ENCODE results near the gene GSG1.

Gene GSG1

DNA sequence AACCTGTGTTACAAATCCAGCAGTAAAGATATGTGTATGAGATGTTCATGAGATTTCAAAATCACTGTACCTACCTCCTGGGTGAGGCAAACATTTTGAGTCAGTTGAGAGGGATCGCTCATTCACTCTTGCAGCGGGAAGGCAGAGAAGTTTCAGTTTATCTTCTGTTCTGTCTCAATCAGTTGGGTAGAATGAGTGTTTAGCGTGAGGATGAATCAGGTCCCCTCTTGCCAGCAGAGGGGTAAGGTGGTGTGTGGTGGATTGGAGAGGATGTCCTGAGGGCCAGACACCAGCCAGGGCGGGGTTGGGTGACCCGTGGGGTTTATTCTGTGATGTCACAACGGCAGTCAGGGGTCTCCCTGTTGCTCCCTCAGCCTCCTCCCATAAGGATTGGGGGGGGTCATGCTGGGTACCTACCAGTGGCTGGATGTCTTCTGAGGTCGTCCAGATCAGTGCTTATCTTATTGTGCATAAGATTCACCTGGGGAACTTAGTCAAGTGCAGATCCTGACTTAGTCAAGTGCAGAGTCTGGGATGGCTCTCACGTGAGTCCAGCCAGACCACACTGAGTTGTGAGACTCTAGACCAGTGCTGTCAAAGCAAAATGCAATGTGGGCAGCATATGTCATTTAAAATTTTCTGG is at the start of gene GSG1:
Gene GSG1, minus strand, starts transcription at position 277 of the 643 bp plus-strand sequence. Its CDS starts 155 bp downstream, at position 122.
- Histone ChIP-seq H3K4me3 (ENCODE audit: low read length) (peak within 1 kb of the TSS; percentile 73), H3K27me3 (replicated peaks; ENCODE audit: control insufficient read depth, insufficient read depth, low read length) (no peaks in the 10 kb centered on the region), H3K9ac (ENCODE audit: low read length) (peak within 1 kb of the TSS; percentile 86), H3K9me3 (ENCODE audit: control insufficient read depth, low read length) (peaks cover 4% of the 10 kb centered on the region), H3K36me3 (ENCODE audit: control insufficient read depth, insufficient read depth, low read length, severe bottlenecking) (no peaks in the 10 kb centered on the region), H3K4me1 (ENCODE audit: control insufficient read depth, insufficient read depth, low read length) (peaks cover 48% of the 10 kb centered on the region)
- no peak for DNase-seq (ENCODE audit: low read depth)

DNA sequence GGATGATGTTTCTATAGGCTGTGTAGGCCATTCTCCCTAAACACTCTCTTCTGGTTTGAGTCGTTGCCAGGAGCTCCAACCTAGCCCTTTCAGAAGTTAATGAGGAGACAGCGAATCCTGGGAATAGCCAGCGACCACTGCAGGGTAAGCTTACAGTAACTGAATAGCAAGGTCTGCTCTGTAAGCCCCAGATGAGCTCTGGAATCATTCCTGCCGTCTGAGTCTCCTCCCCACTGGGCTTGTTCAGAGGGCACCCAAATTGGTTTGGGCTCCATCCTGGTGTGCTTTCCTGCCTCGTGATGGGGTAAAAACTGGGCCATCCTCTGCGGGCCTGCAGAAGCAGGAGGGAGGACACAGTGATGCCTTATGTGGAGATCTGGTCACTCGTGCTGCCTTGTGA is 49.7 kb upstream of the GSG1 start:
- Histone ChIP-seq H3K36me3 (ENCODE audit: control insufficient read depth, insufficient read depth, low read length, severe bottlenecking) (no peaks in the 10 kb centered on the region), H3K4me1 (ENCODE audit: control insufficient read depth, insufficient read depth, low read length) (peaks cover 58% of the 10 kb centered on the region), H3K27me3 (replicated peaks; ENCODE audit: control insufficient read depth, insufficient read depth, low read length) (no peaks in the 10 kb centered on the region), H3K9ac (ENCODE audit: low read length) (peak overlapping the region; percentile 66), H3K9me3 (ENCODE audit: control insufficient read depth, low read length) (no peaks in the 10 kb centered on the region), H3K4me3 (ENCODE audit: low read length) (no peak overlapping the region)
- DNase-seq (ENCODE audit: low read depth): no peak

DNA sequence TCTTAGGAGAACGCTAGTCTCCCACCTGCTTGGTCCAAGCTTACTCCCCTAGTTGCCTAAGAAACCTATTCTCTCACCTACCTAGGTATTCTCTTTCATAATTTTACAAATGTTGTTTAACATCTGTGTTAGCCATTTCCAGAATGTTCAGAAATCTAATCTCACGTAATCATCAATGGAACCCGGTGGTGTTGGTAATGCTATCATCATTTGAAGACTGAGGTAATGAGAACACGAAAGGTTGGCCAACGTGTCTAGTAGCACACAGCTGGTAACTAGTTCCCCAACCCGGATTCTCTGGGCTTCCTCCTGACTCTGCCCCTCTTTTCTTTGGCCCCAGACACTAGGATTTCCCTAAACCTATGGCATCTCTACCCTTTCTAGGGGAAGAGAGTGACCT is 49.3 kb upstream of the GSG1 start:
- H3K9ac ChIP-seq (ENCODE audit: low read length): peak overlapping the region; percentile 34
- no peak for DNase-seq (ENCODE audit: low read depth)
- H3K4me1 ChIP-seq (ENCODE audit: control insufficient read depth, insufficient read depth, low read length): peaks cover 62% of the 10 kb centered on the region
- no peaks in the 10 kb centered on the region for H3K36me3 ChIP-seq (ENCODE audit: control insufficient read depth, insufficient read depth, low read length, severe bottlenecking)
- H3K4me3 ChIP-seq (ENCODE audit: low read length): no peak overlapping the region
- H3K27me3 ChIP-seq (replicated peaks; ENCODE audit: control insufficient read depth, insufficient read depth, low read length): no peaks in the 10 kb centered on the region
- no peaks in the 10 kb centered on the region for H3K9me3 ChIP-seq (ENCODE audit: control insufficient read depth, low read length)

DNA sequence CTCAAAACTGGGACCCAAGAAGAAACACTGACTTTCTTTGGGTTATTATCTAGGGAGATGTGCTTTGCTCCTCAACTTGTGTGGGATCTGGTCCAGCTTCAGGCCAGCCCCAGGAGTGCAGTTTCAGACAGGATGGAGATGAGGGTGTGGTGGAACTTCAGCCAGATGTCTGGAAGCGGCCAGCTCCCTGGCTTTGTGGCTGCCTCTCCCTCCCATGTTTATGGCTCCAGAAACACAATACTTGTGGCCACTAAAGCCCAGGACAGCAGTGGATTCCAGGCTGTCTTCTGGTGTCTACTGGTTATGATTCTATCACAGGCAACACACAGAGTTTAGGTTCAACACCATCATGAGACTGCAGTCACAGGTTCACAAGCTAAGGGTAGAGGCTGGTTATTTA is 48.8 kb upstream of the GSG1 start:
- Histone ChIP-seq H3K27me3 (replicated peaks; ENCODE audit: control insufficient read depth, insufficient read depth, low read length) (no peaks in the 10 kb centered on the region), H3K9me3 (ENCODE audit: control insufficient read depth, low read length) (no peaks in the 10 kb centered on the region), H3K36me3 (ENCODE audit: control insufficient read depth, insufficient read depth, low read length, severe bottlenecking) (no peaks in the 10 kb centered on the region), H3K9ac (ENCODE audit: low read length) (peak overlapping the region; percentile 34), H3K4me1 (ENCODE audit: control insufficient read depth, insufficient read depth, low read length) (peaks cover 67% of the 10 kb centered on the region), H3K4me3 (ENCODE audit: low read length) (no peak overlapping the region)
- DNase-seq (ENCODE audit: low read depth): no peak

DNA sequence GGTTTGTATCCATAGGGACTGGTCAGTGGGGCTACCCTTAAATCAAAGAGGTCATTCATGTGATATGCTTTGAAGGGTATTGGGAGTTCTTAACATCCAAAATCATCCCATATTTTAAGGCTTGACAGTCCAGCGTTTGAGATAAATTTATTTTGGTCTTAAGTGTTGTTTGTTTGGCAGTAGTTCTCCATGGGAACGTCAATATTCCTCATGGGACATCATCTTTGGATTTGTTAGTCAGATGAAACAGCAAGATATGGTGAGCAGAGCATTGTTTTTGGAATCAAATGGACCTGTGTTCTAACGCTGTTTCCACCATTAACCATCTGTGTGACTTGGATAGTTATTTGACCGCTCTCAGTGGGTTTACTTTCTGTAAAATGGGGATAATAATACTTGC is 45.9 kb upstream of the GSG1 start:
- Histone ChIP-seq H3K4me1 (ENCODE audit: control insufficient read depth, insufficient read depth, low read length) (peaks cover 74% of the 10 kb centered on the region), H3K27me3 (replicated peaks; ENCODE audit: control insufficient read depth, insufficient read depth, low read length) (no peaks in the 10 kb centered on the region), H3K36me3 (ENCODE audit: control insufficient read depth, insufficient read depth, low read length, severe bottlenecking) (no peaks in the 10 kb centered on the region)

DNA sequence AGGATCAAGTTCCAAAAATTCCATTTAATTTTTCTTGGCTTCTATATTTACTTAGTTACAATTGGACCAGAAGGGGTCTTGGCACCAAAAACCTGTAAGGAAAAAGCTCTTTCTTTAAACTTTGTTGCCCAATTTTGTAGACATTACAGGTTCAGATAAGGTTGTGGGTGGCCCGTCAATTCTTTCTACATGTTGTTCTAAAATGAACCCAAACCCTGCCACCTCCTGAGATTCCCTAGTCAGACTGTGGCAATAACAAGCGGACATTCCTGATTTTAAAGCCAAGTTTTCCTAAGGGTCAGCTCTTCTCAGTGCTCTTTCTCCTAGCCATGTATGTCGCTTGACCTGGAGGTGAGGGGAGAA is 45.0 kb upstream of the GSG1 start:
- Histone ChIP-seq H3K4me1 (ENCODE audit: control insufficient read depth, insufficient read depth, low read length) (peaks cover 65% of the 10 kb centered on the region), H3K27me3 (replicated peaks; ENCODE audit: control insufficient read depth, insufficient read depth, low read length) (no peaks in the 10 kb centered on the region), H3K9ac (ENCODE audit: low read length) (peak overlapping the region; percentile 75), H3K4me3 (ENCODE audit: low read length) (no peak overlapping the region), H3K9me3 (ENCODE audit: control insufficient read depth, low read length) (no peaks in the 10 kb centered on the region), H3K36me3 (ENCODE audit: control insufficient read depth, insufficient read depth, low read length, severe bottlenecking) (no peaks in the 10 kb centered on the region)
- peak; percentile 47 for DNase-seq (ENCODE audit: low read depth)

More for the DNA sequence above, 45.9 kb upstream of the GSG1 start:
- no peaks in the 10 kb centered on the region for H3K9me3 ChIP-seq (ENCODE audit: control insufficient read depth, low read length)
- peak overlapping the region; percentile 10 for H3K4me3 ChIP-seq (ENCODE audit: low read length)
- DNase-seq (ENCODE audit: low read depth): no peak
- peak overlapping the region; percentile 39 for H3K9ac ChIP-seq (ENCODE audit: low read length)

DNA sequence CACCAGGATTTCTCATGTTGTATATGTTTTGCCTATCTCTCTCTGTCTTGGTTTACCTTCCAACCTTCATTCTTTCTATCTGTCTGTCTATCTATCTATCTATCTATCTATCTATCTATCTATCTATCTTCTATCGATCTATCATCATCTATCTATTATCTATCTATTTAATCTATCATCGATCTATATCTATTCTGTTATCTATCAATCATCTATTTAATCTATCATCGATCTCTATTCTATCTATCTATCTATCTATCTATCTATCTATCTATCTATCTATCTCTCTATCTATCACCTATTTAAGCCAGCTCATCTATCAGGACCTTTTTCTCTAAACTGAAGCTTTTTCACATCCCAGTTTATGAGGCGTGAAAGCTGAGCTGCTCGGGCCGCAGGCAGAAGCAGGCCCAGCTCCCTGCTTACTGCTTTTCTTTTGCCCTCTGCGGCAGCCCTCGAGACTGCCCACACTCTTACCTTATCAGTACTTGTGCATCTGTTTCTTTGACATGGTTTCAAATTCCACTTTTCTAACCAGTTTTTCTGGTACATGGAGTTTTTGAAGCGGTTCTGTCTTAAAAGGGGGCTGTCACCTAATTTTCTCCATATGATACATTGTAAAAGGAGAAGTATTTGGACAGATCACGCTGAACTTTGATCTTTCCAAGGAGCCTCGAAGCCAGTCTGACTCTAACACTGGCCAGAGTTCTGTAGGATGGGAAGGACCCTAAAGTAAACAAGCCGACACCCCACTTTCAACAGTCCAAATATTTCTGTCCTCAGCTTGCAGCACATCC is 44.4 kb upstream of the GSG1 start:
- H3K36me3 ChIP-seq (ENCODE audit: control insufficient read depth, insufficient read depth, low read length, severe bottlenecking): no peaks in the 10 kb centered on the region
- DNase-seq (ENCODE audit: low read depth): no peak
- peaks cover 60% of the 10 kb centered on the region for H3K4me1 ChIP-seq (ENCODE audit: control insufficient read depth, insufficient read depth, low read length)
- H3K9me3 ChIP-seq (ENCODE audit: control insufficient read depth, low read length): no peaks in the 10 kb centered on the region
- H3K27me3 ChIP-seq (replicated peaks; ENCODE audit: control insufficient read depth, insufficient read depth, low read length): no peaks in the 10 kb centered on the region
- H3K4me3 ChIP-seq (ENCODE audit: low read length): no peak overlapping the region
- H3K9ac ChIP-seq (ENCODE audit: low read length): peak overlapping the region; percentile 75

DNA sequence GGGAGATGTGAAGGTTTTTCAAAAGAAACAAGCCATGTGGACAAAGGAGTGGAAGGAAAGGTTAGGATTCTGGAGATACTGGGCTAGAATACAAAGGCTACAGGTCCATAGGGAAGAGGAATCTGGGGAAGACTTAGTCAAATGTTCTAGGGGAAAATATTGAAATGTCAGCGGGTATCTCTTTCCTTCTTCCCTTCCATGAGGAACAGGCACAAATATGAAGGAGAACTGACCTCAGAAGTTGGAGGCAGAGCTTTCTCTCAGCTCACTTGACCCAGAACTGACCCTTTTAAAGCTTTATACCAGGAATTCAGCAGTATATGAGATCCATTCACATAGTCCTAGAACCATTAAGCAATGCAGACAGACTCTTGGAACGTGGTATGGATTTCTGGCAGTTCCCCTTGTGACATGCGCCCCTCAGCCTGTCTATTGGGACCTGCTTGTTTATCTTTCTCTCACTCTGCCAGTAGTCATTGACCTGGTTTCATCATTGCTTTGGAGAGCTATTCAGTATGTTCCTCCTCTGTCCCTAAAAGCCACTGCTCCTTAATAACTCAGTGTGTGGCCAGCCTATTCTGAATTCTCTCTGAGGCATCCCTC is 43.0 kb upstream of the GSG1 start:
- H3K27me3 ChIP-seq (replicated peaks; ENCODE audit: control insufficient read depth, insufficient read depth, low read length): no peaks in the 10 kb centered on the region
- H3K4me1 ChIP-seq (ENCODE audit: control insufficient read depth, insufficient read depth, low read length): peaks cover 53% of the 10 kb centered on the region
- H3K36me3 ChIP-seq (ENCODE audit: control insufficient read depth, insufficient read depth, low read length, severe bottlenecking): no peaks in the 10 kb centered on the region
- H3K4me3 ChIP-seq (ENCODE audit: low read length): peak overlapping the region; percentile 21
- no peaks in the 10 kb centered on the region for H3K9me3 ChIP-seq (ENCODE audit: control insufficient read depth, low read length)
- DNase-seq (ENCODE audit: low read depth): peak; percentile 59
- H3K9ac ChIP-seq (ENCODE audit: low read length): peak overlapping the region; percentile 72

DNA sequence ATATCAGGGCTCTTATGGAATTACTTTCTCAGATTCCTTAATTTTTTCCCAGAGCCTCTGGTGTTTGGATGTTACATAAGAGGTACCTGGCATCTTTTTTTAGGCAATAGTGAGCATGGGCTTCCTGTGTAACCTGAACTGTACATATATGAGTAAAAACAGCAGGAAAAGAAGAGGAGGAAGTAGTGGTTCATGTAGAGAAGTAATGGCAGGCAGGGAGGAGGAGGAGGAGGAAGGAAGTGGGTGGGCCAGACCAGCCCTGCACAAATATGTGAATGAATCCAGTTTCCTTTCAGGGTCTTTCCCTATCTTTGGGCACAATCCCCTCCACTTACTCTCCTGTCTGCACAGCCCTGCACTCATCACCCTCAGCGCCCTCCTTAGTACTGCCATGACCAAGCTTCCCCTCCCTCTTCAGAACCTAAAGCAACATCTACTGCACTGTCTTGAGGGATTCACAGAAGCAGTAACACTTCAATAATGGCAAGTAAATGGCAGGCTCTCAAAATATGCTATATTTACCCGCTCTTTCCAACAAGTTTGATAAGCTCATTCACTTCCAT is 40.9 kb upstream of the GSG1 start:
- Histone ChIP-seq H3K4me3 (ENCODE audit: low read length) (no peak overlapping the region), H3K9ac (ENCODE audit: low read length) (no peak overlapping the region), H3K27me3 (replicated peaks; ENCODE audit: control insufficient read depth, insufficient read depth, low read length) (no peaks in the 10 kb centered on the region), H3K9me3 (ENCODE audit: control insufficient read depth, low read length) (no peaks in the 10 kb centered on the region), H3K36me3 (ENCODE audit: control insufficient read depth, insufficient read depth, low read length, severe bottlenecking) (no peaks in the 10 kb centered on the region), H3K4me1 (ENCODE audit: control insufficient read depth, insufficient read depth, low read length) (peaks cover 46% of the 10 kb centered on the region)
- no peak for DNase-seq (ENCODE audit: low read depth)

DNA sequence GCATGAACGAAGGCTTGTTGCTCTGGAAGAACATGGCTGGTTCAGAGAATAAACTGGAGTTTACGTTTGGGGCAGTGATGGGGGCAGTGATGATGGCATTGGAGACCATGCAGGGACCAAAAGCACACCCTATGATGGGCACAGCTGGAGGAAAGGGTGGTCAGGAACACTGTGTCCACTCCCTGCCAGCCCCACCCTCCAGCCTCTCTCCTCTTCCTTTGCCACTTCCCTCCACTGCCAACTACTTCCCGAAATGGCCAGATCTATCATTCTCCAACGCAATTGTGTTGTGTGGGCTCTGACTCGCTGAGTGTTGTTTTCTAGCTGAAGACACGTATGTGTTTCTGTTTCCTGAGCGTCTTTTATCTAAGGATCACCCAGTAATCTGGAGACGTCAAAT is 39.3 kb upstream of the GSG1 start:
- Histone ChIP-seq H3K4me1 (ENCODE audit: control insufficient read depth, insufficient read depth, low read length) (peaks cover 31% of the 10 kb centered on the region), H3K9me3 (ENCODE audit: control insufficient read depth, low read length) (no peaks in the 10 kb centered on the region), H3K36me3 (ENCODE audit: control insufficient read depth, insufficient read depth, low read length, severe bottlenecking) (no peaks in the 10 kb centered on the region), H3K4me3 (ENCODE audit: low read length) (no peak overlapping the region), H3K9ac (ENCODE audit: low read length) (no peak overlapping the region), H3K27me3 (replicated peaks; ENCODE audit: control insufficient read depth, insufficient read depth, low read length) (no peaks in the 10 kb centered on the region)
- DNase-seq (ENCODE audit: low read depth): no peak

DNA sequence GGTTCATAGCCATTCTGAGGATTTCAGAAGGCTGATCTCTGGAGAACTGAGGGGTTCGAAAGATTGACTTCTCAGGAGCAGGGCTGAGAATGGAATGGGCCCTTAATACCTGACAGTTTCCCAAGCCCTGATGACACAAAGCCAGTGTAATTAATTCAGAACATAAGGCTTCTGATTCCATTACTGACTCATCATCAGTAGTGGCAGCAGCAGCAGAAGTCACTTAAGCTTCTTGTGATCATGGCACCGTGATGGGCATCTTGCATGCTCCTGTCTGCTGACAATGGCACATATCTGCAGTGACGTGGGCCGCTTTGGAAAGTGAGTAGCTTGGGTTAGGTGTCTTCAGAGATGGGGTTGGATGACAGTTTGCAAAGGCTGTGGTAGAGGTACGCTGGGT is 38.2 kb upstream of the GSG1 start:
- no peaks in the 10 kb centered on the region for H3K27me3 ChIP-seq (replicated peaks; ENCODE audit: control insufficient read depth, insufficient read depth, low read length)
- no peaks in the 10 kb centered on the region for H3K9me3 ChIP-seq (ENCODE audit: control insufficient read depth, low read length)
- H3K9ac ChIP-seq (ENCODE audit: low read length): no peak overlapping the region
- peaks cover 23% of the 10 kb centered on the region for H3K4me1 ChIP-seq (ENCODE audit: control insufficient read depth, insufficient read depth, low read length)
- no peaks in the 10 kb centered on the region for H3K36me3 ChIP-seq (ENCODE audit: control insufficient read depth, insufficient read depth, low read length, severe bottlenecking)
- DNase-seq (ENCODE audit: low read depth): no peak
- H3K4me3 ChIP-seq (ENCODE audit: low read length): no peak overlapping the region
